ENCODE measurements around the gene RBM19. TPM values are rescaled to one million over a fixed set of nuclear protein-coding genes. Genes with fewer than 3 reads are reported as not detected.

RBM19 gene
- total and polyA plus RNA-seq, 2 of the 4 experiments (the other 2 are of a cell fraction): 18.7 to 19.2 TPM

- TF ChIP-seq MAZ (IDR thresholded peaks at IDR 0.05; ENCODE audit: borderline replicate concordance, low read depth, low read length): no peak
- Histone ChIP-seq H2AFZ (replicated peaks; ENCODE audit: low read length, poor library complexity) (no peak overlapping the region), H3K9me1 (ENCODE audit: insufficient read depth, low read length) (no peaks in the 10 kb centered on the region), H3K36me3 (ENCODE audit: control insufficient read depth, insufficient read depth, low read length) (no peaks in the 10 kb centered on the region), H2BK5ac (ENCODE audit: low read depth, low read length, poor library complexity, severe bottlenecking) (no peak overlapping the region), H3K18ac (ENCODE audit: low read depth, low read length) (no peak overlapping the region), H4K8ac (ENCODE audit: low read depth in 2 of 2, low read length in 2 of 2) (no peak overlapping the region), H4K5ac (ENCODE audit: low read depth, low read length) (no peak overlapping the region), H3K23ac (ENCODE audit: low read depth, low read length) (no peak overlapping the region), H3K9me3 (ENCODE audit: control insufficient read depth, insufficient read depth, low read length) (no peaks in the 10 kb centered on the region), H2BK120ac (ENCODE audit: low read depth, low read length) (no peak overlapping the region), H2BK20ac (ENCODE audit: low read depth, low read length) (no peak overlapping the region), H4K20me1 (ENCODE audit: insufficient read depth, low read length) (no peaks in the 10 kb centered on the region), H3K9ac (ENCODE audit: low read depth, low read length) (no peak overlapping the region), H3K4me3 (ENCODE audit: insufficient read depth, low read depth, low read length) (no peak overlapping the region), H2AK9ac (replicated peaks; ENCODE audit: low read depth, low read length, poor library complexity) (no peak overlapping the region), H3K27ac (ENCODE audit: insufficient read depth, low read length) (no peak overlapping the region), H4K91ac (ENCODE audit: insufficient read depth, low read depth, low read length) (no peak overlapping the region), H3K4me1 (ENCODE audit: control insufficient read depth, insufficient read depth, low read length) (peaks cover 9% of the 10 kb centered on the region; the same call in 1 of the 2 replicates), H2AK5ac (ENCODE audit: low read depth, low read length) (no peak overlapping the region), H3K79me1 (ENCODE audit: low read depth in 1 of 2, low read length in 2 of 2) (no peaks in the 10 kb centered on the region), H3K27me3 (ENCODE audit: control insufficient read depth, insufficient read depth, low read length) (no peaks in the 10 kb centered on the region), H3K4me2 (ENCODE audit: low read depth, low read length) (no peak overlapping the region), H3K14ac (replicated peaks; ENCODE audit: low read depth, low read length) (no peak overlapping the region), H2BK15ac (ENCODE audit: low read depth, low read length) (no peak overlapping the region), H3K56ac (ENCODE audit: extremely low read depth, insufficient read depth, low read length) (no peak overlapping the region), H3K4ac (ENCODE audit: low read depth, low read length) (no peak overlapping the region)
- DNase-seq: no peak
- WGBS, 2 experiments (ENCODE audit: extremely low coverage in 2 of 2, insufficient read length in 1 of 2): 54% methylated on average over 6 of the region's 11 CpGs; no CpG with 5 or more reads in 1 of the 2 experiments
- dilution Hi-C loops (cut with HindIII; ENCODE audit: low sequenced_read_pairs, unreplicated experiment): no loop called here
- BruUV-seq (replicated peaks): no TSS peak
- CTCF ChIA-PET: interaction anchor here (0.6 kb wide), 1 partner anchor 39 kb away, joined by 3 read pairs; no protein-coding TSS in a partner anchor
- intact Hi-C loops (cut with micrococcal nuclease): no loop called here
- no peak for ATAC-seq (ENCODE audit: low read depth)
- POLR2A ChIA-PET (ENCODE audit: unreplicated experiment): no interaction called here
- in situ Hi-C loops (cut with MboI; ENCODE audit: low sequenced_read_pairs): no loop called here
These were observed 138.5 kb downstream of the RBM19 start for GRCh38 chr12:113827539-113828114.
